Stimulated activated CD4-positive, alpha-beta T cell treated with anti-CD3 and anti-CD28 coated beads, Interleukin-12 subunit alpha, Interleukin-12 subunit beta, amount 100 ng/mL, for 4 hours (primary cell): Measurements from ENCODE around the gene FNDC11.

ENCODE experiments used
- DNase-seq: peaks from one replicate; pipeline ENCODE4 v3.0.0-alpha.2; 2020

Gene FNDC11

DNA sequence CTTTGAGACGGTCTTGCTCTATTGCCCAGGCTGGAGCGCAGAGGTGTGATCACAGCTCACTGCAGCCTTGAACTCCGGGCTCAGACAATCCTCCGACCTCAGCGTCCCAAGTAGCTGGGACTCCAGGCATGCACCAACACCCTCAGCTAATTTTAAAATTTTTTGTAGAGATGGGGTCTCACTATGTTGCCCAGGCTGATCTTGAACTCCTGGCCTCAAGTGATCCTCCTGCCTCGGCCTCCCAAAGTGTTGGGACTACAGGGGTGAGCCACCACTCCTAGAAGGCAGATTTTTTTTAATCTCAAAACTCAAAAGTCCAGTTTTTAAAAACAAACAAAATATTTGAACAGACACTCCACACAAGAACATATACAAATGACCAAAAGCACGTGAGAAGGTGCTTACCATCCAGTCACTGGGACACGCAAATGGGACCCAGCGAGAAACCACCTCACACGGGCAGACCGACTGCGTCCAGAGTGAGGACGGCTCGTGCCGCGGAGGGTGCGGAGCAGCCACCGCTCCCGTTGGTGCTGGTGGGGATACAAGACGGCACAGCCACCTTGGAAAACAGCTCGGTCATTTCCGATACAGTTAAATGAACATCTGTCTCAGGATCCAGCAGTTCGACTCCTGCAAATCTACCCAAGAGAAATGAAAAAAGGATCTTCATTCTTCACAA is 28.6 kb downstream of the FNDC11 start:
- no peak for DNase-seq

GRCh38 chr20:63585616-63586565 is 31.9 kb downstream of the FNDC11 start:
- DNase-seq, result no peak

GRCh38 chr20:63586797-63587196 is 32.8 kb downstream of the FNDC11 start:
- DNase-seq, result no peak

- no peak for DNase-seq
Measured at GRCh38 chr20:63587256-63587655, 33.3 kb downstream of the FNDC11 start.

DNA sequence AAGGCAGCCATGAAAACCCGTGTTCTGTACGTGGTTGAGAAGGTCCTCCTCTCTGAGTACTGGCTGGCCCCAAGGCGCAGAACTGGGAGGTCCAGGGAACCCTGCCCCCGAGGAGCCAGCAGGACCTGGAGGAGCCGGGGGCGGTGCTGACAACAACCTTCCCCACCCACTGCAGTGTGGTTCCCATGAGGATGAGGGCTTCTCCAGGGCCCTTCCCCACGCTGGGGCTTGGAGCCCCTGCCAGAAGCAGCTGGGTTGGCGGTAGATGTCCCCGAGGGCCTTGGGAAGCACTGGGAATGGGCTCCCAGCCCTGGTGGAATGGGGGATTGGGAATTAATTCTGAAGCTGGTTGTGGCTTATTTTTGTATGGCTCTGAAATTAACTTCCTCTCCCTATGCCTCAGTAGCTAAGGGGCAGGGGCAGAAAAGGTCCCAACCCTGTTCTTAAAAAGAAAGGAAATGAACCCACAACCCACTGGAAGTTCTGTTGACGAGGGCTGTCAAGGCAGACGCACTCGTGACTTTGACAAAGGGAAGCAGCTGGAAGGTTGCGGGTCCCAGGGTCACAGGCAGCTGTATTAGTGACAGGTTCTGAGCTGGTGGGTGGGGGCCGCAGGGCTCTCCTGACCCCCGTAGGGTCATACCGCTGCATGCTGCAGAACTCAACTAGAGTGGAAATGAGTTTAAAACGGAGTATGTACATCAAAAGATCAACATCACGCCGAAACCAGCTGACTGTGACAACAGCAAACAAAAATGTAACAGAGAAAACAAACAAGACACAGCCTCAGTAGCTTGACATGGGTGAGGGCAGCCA is 34.0 kb downstream of the FNDC11 start:
- DNase-seq, result no peak

GRCh38 chr20:63588641-63589041 is 34.7 kb downstream of the FNDC11 start:
- no peak for DNase-seq

GRCh38 chr20:63589261-63590217 is 35.6 kb downstream of the FNDC11 start:
- DNase-seq, result no peak

- DNase-seq, result no peak
Measured at GRCh38 chr20:63590218-63591146, 36.5 kb downstream of the FNDC11 start.

DNA sequence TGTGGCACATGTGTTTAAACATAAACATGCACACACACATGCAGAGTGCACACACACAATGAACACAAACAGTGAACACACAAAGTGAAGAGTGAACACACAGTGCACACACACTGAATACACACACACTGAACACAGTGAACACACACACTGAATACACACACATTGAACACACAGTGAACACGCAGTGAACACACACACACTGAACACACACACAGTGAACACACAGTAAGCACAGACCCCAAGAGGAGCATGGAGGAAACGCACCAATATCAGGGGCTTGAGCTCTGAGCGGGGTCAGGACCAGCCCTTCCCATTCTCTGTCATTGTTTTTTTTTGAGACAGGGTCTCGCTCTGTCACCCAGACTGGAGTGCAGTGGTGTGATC is 37.2 kb downstream of the FNDC11 start:
- no peak for DNase-seq

- DNase-seq, result no peak
Measured at GRCh38 chr20:63591786-63592355, 37.9 kb downstream of the FNDC11 start.

- DNase-seq, result no peak
Measured at GRCh38 chr20:63592661-63593060, 38.7 kb downstream of the FNDC11 start.

GRCh38 chr20:63594043-63594561 is 40.1 kb downstream of the FNDC11 start:
- DNase-seq, result no peak

GRCh38 chr20:63595416-63596127 is 41.6 kb downstream of the FNDC11 start:
- DNase-seq, result no peak

- no peak for DNase-seq
Measured at GRCh38 chr20:63596423-63596822, 42.5 kb downstream of the FNDC11 start.

GRCh38 chr20:63597651-63598478 is 43.9 kb downstream of the FNDC11 start:
- no peak for DNase-seq

DNA sequence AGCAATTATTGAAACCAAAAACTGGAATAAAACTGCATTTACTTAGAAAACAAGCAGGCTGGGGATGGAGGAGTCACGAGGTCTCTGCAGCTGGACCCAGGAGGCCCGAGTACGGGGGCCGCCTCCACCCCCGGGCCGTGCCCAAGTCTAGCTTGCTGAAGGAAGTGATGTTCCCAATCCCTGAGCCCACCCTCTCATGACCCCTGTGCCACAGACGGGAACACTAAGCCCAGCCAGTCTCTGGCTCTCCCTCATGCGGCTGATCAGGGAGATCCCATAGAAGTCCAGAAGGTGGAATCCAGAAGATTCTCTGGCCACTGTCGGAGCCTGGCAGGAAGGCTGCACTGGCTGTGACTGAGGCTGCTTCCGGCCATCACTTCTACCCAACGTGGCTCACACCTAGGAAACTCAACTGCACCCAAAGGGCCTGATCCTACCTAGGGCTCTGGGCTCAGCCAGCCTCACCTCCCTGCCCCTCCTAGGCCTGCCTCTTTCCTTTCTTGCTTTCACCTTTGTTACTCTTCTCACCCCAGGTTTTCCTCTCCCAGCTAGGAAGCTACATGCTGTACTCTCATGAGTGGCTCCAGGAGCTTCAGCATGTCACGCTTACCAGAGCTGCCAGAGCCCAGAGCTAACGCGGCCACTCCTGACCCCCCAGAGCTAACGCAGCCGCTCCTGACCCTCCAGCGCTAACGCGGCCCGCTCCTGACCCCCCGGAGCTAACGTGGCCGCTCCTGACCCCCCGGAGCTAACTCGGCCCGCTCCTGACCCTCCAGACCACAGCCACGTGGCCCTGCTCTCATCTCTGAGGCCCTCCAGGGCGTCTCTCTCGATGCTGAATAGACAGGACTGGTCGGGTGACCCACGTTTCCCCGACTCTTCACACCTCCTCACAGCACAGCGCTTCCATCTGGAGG is 44.8 kb downstream of the FNDC11 start:
- DNase-seq, result no peak

DNA sequence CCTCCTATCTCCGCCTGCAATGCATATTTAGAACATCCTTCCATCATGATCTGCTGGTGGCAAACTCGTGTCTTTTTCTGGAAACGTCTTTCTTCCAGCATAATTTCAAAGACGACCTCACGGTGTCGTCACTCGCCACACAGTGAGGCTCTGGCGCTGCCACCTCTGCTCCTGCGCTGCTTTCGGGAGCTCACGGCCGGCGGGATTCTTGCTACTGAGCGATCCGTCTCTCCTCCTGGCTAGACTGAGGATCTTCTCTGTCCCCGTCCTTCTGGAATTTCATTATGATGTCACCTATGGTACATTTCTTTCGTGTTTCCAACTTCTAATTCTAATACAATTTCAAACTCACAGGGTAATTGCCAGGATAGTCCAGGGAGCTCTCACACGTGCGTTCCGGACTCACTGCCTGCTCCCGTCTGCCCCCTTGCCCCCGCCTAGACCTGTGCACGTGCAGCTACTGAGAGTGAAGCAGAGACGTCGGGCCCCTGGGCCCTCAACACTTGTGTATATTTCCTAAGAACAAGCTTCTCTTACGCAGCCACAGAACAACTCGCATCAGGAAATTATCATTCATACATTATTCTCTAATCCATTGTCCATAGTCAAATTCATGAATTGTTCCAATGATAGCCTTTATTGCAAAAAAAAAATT is 45.6 kb downstream of the FNDC11 start:
- no peak for DNase-seq
